ENCODE measurements around the gene TSPAN18.

DNA sequence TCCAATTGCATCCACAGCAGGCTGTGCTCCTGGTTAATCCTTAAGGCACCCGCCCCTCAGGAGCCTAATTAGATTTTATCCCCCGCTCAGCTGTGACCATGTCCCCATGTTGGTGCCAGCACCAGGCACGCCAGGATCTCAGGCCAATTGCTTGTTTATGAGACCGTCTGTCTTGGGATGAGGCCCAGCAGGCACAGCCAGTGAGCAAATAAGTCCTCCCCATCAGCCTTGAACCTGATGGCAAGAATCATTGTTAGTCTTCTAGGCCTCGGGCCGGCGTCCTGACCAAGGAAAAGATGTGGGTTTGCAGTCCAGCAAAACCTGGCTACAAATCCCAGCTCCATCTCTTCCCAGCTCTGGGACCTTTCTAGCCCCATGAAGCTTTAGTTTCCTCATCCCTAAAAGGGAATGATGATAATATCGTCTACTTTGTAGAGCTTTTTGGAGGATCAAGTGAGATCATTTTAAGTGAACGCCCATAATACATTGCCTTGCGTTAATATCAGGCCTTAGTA, 166.6 kb downstream of the TSPAN18 start:
- TF ChIP-seq POLR2A (IDR thresholded peaks at IDR 0.05; ENCODE audit: low read depth) (no peak), POLR2AphosphoS5 (IDR thresholded peaks at IDR 0.05) (peak; percentile 29 to 58), EP300 (IDR thresholded peaks at IDR 0.05) (no peak)
- TF ChIP-seq, protein P1, sequence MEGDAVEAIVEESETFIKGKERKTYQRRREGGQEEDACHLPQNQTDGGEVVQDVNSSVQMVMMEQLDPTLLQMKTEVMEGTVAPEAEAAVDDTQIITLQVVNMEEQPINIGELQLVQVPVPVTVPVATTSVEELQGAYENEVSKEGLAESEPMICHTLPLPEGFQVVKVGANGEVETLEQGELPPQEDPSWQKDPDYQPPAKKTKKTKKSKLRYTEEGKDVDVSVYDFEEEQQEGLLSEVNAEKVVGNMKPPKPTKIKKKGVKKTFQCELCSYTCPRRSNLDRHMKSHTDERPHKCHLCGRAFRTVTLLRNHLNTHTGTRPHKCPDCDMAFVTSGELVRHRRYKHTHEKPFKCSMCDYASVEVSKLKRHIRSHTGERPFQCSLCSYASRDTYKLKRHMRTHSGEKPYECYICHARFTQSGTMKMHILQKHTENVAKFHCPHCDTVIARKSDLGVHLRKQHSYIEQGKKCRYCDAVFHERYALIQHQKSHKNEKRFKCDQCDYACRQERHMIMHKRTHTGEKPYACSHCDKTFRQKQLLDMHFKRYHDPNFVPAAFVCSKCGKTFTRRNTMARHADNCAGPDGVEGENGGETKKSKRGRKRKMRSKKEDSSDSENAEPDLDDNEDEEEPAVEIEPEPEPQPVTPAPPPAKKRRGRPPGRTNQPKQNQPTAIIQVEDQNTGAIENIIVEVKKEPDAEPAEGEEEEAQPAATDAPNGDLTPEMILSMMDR (IDR thresholded peaks at IDR 0.05), result no peak
